H1 (cell line): ENCODE results near the gene ANKRD31. TPM values are rescaled to one million over a fixed set of nuclear protein-coding genes. Genes with fewer than 3 reads are reported as not detected.
A peak's percentile ranks its signal among the peaks of the same experiment; 100 is the strongest.

Experiments
- BACH1 ChIP-seq: IDR thresholded peaks from 2 replicates; pipeline ENCODE4 v1.6.1; 2012; ENCODE audit warnings: low read length, improper control_type of control experiment
- POLR2A ChIP-seq, 2 experiments: IDR thresholded peaks; 1 replicate in 1 of 2; 2 replicates in 1 of 2; pipeline ENCODE4 v1.6.1; 2011; ENCODE audit warnings: low read depth in 2 of 2, low read length in 2 of 2, mild to moderate bottlenecking in 2 of 2; ENCODE audit errors: control extremely low read depth in 1 of 2
- POLR2AphosphoS5 ChIP-seq: IDR thresholded peaks from 2 replicates; pipeline ENCODE4 v1.6.1; 2011; ENCODE audit warnings: low read depth, low read length
- RBBP5 ChIP-seq: IDR thresholded peaks from 2 replicates; pipeline ENCODE4 v1.7.1; 2012; ENCODE audit warnings: low read depth, mild to moderate bottlenecking, inconsistent platforms, low read length, moderate library complexity, borderline replicate concordance
- SIRT6 ChIP-seq: IDR thresholded peaks from one replicate; pipeline ENCODE4 v1.7.1; 2012; ENCODE audit warnings: low read length, inconsistent platforms
- polyA plus RNA-seq, 7 experiments: library from polyadenylated mRNA; depleted of rRNA in 3 of 7; stranded (reverse) in 5 of 7; unstranded in 2 of 7; fragments of >200 nt in 5 of 7; fragments of 200-250 nt in 2 of 7; gene quantifications; 1 replicate in 5 of 7; 2 replicates in 1 of 7; 4 replicates in 1 of 7; pipeline versions ENCODE4 v1.2.1 to v1.2.3, GENCODE V29; 2011 to 2013; ENCODE audit warnings: missing spikeins in 2 of 7, mixed read lengths in 2 of 7
- total RNA-seq: library from RNA; stranded (reverse); fragmentation: NEBNext Ultra II Directional; extraction: Animal tissue kit (Norgen Biotek cat#: 25700); gene quantifications from 2 replicates; pipeline ENCODE4 v1.2.1, GENCODE V29; 2021

The ANKRD31 gene
- total and polyA plus RNA-seq, 2 of the 8 experiments (the other 6 are each of a cell fraction or from before 2014, with no cell fraction given), result 0.05 to 0.06 TPM

DNA sequence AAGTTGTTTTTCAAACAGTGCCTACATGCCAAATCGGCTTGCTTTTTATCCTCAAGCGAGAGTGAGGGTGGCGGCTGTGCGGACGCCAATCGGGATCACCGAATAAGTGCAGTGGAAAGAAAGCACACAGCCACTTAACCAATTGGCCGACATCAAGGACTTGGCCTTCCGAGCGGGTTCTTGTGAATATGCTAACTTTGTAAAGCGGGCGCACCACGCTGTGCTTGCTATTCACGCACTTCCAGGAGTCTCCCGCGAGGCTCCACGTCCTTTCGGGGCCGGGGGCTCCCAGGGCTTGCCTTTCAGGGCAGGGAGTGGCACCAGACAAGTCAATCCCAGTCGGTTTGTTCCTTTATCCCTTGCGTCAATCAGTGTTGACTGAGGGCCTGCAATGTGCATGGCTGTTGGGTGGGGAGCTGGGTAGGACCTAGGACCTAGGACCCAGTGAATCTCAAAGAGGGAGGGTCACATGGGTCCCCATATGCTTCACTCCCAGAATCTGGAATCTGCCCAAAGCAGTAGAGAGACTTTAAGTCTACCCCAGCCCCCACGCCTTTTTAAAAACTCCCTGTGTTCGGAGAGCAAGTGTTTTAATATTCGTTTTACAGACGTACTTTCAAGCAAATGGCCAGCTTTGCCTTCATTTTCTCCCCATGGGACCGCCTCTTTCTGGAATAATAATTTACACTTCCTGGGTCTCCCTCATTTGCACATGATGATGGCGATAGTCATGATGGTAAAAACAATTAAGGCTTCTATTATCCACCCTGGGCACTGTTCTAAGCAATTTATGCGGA is 182.3 kb downstream of the ANKRD31 start (continued):
- 0 out of 2 replicates have a peak, but pooled peaks have one; percentile 47 for TF ChIP-seq BACH1
- TF ChIP-seq POLR2AphosphoS5, result peak; percentile 78
- no peak for TF ChIP-seq SIRT6
- no peak for TF ChIP-seq RBBP5
- peak in 1 of 2 experiments; percentile 65; a peak in 2 of 3 replicates for TF ChIP-seq POLR2A (IDR thresholded peaks at IDR 0.05; ENCODE audit: control extremely low read depth in 1 of 2, low read depth in 2 of 2, low read length in 2 of 2)
